GM18907 (cell line): Measurements from ENCODE around the gene CSNK1A1L.

Experiments
- ATAC-seq: cut with Tn5 transposase; IDR thresholded peaks from one replicate; pipeline ENCODE4 v1.9.1; 2021; ENCODE audit warnings: mild to moderate bottlenecking, moderate library complexity; ENCODE audit not compliant: unreplicated experiment

Gene CSNK1A1L

GRCh38 chr13:37105251-37105714 is at the start of gene CSNK1A1L:
CSNK1A1L (minus strand) TSS chr13:37105664; CDS start chr13:37105256, 408 bp downstream.
- ATAC-seq, result no peak

GRCh38 chr13:37149380-37149779 is 43.9 kb upstream of the CSNK1A1L start:
- ATAC-seq, result no peak

- no peak for ATAC-seq
Measured at GRCh38 chr13:37148501-37148900, 43.0 kb upstream of the CSNK1A1L start.

- ATAC-seq, result no peak
Measured at GRCh38 chr13:37144661-37145060, 39.2 kb upstream of the CSNK1A1L start.

GRCh38 chr13:37143911-37144310 is 38.4 kb upstream of the CSNK1A1L start:
- no peak for ATAC-seq

- no peak for ATAC-seq
Measured at GRCh38 chr13:37142877-37143276, 37.4 kb upstream of the CSNK1A1L start.

- ATAC-seq, result no peak
Measured at GRCh38 chr13:37141011-37141410, 35.5 kb upstream of the CSNK1A1L start.

- no peak for ATAC-seq
Measured at GRCh38 chr13:37139356-37139755, 33.9 kb upstream of the CSNK1A1L start.

GRCh38 chr13:37138926-37139325 is 33.5 kb upstream of the CSNK1A1L start:
- no peak for ATAC-seq

- ATAC-seq, result no peak
Measured at GRCh38 chr13:37138169-37138568, 32.7 kb upstream of the CSNK1A1L start.

GRCh38 chr13:37136633-37137032 is 31.2 kb upstream of the CSNK1A1L start:
- ATAC-seq, result no peak

GRCh38 chr13:37136187-37136586 is 30.7 kb upstream of the CSNK1A1L start:
- no peak for ATAC-seq

GRCh38 chr13:37134411-37135041 is 29.1 kb upstream of the CSNK1A1L start:
- ATAC-seq, result no peak

GRCh38 chr13:37132211-37132610 is 26.7 kb upstream of the CSNK1A1L start:
- no peak for ATAC-seq

GRCh38 chr13:37131092-37131491 is 25.6 kb upstream of the CSNK1A1L start:
- no peak for ATAC-seq

- ATAC-seq, result no peak
Measured at GRCh38 chr13:37129866-37130265, 24.4 kb upstream of the CSNK1A1L start.

- no peak for ATAC-seq
Measured at GRCh38 chr13:37127691-37128241, 22.3 kb upstream of the CSNK1A1L start.

- no peak for ATAC-seq
Measured at GRCh38 chr13:37123337-37123736, 17.9 kb upstream of the CSNK1A1L start.

GRCh38 chr13:37118016-37118415 is 12.6 kb upstream of the CSNK1A1L start:
- no peak for ATAC-seq

- no peak for ATAC-seq
Measured at GRCh38 chr13:37114250-37114649, 8.8 kb upstream of the CSNK1A1L start.

GRCh38 chr13:37113534-37113933 is 8.1 kb upstream of the CSNK1A1L start:
- ATAC-seq, result no peak

- ATAC-seq, result no peak
Measured at GRCh38 chr13:37109051-37109678, 3.7 kb upstream of the CSNK1A1L start.
